H1 (cell line): ENCODE measurements around the gene GABRB2. TPM values are rescaled to one million over a fixed set of nuclear protein-coding genes. Genes with fewer than 3 reads are reported as not detected.
A peak's percentile ranks its signal among the peaks of the same experiment; 100 is the strongest.

Experiments
- CTCF ChIA-PET: fragments of 300-600 bp; sonication (Branson Sonifier 250); formaldehyde crosslinking; loops from one replicate; lab custom pipeline; 2021; ENCODE audit not compliant: partially characterized antibody; lab: Charles Lee
- POLR2A ChIA-PET: fragments of 300-600 bp; sonication (Branson Sonifier 250); formaldehyde crosslinking; loops from one replicate; lab custom pipeline; 2021; ENCODE audit warnings: inconsistent platforms; ENCODE audit not compliant: partially characterized antibody; lab: Charles Lee
- DNase-seq, 2 experiments: peaks; one replicate each; pipeline versions ENCODE4 v3.0.0 to v3.0.0-alpha.2; 2010 to 2022; ENCODE audit warnings: low spot score in 2 of 2, low read depth in 1 of 2, mixed read lengths in 1 of 2
- FAIRE-seq: peaks from 2 replicates; lab custom pipeline; 2011; peaks lifted over from hg19 to GRCh38; lab: Jason Lieb, UNC
- H2AFZ ChIP-seq: 2 replicates; pipeline ENCODE4 v1.8.1; 2012; ENCODE audit warnings: low read length, inconsistent platforms
- H2AK5ac ChIP-seq: 2 replicates; pipeline ENCODE4 v1.6.1; 2013; ENCODE audit warnings: low read depth, low read length
- H2BK120ac ChIP-seq: replicated peaks from 2 replicates; pipeline ENCODE3; 2013; ENCODE audit warnings: low read depth, low read length, inconsistent platforms
- H2BK12ac ChIP-seq: 2 replicates; pipeline ENCODE4 v1.6.1; 2013; ENCODE audit warnings: low read depth, low read length
- H2BK15ac ChIP-seq: 2 replicates; pipeline ENCODE4 v1.6.1; 2013; ENCODE audit warnings: low read length
- H2BK20ac ChIP-seq: 2 replicates; pipeline ENCODE4 v1.6.1; 2013; ENCODE audit warnings: low read length
- H2BK5ac ChIP-seq: 2 replicates; pipeline ENCODE4 v1.6.1; 2013; ENCODE audit warnings: low read depth, low read length
- H3K14ac ChIP-seq: 2 replicates; pipeline ENCODE4 v1.6.1; 2013; ENCODE audit warnings: inconsistent platforms; ENCODE audit not compliant: insufficient read length
- H3K18ac ChIP-seq: 2 replicates; pipeline ENCODE4 v1.6.1; 2013; ENCODE audit warnings: low read length; ENCODE audit errors: extremely low read depth
- H3K23ac ChIP-seq: 2 replicates; pipeline ENCODE4 v1.6.1; 2013; ENCODE audit warnings: inconsistent platforms; ENCODE audit not compliant: insufficient read length
- H3K23me2 ChIP-seq: 2 replicates; pipeline ENCODE4 v1.6.1; 2013; ENCODE audit warnings: low read depth, low read length
- H3K27ac ChIP-seq: 2 replicates; pipeline ENCODE4 v1.6.1; 2011; ENCODE audit warnings: low read depth, low read length, inconsistent platforms
- H3K27me3 ChIP-seq, 4 experiments: replicated peaks in 1 of 4; 1 replicate in 1 of 4; 2 replicates in 3 of 4; pipeline versions ENCODE4 v1.6.1 to v1.8.1; 2011 to 2013; ENCODE audit warnings: low read length in 3 of 4, mild to moderate bottlenecking in 3 of 4, inconsistent platforms in 2 of 4, mixed read lengths in 2 of 4, moderate library complexity in 1 of 4; ENCODE audit not compliant: control insufficient read depth in 3 of 4, insufficient read depth in 3 of 4; ENCODE audit errors: extremely low read depth in 1 of 4
- H3K36me3 ChIP-seq, 4 experiments: 2 replicates each; pipeline versions ENCODE4 v1.6.1 to v1.8.1; 2011 to 2013; ENCODE audit warnings: mild to moderate bottlenecking in 4 of 4, low read length in 3 of 4, moderate library complexity in 2 of 4, control low read depth in 1 of 4, inconsistent platforms in 1 of 4; ENCODE audit not compliant: insufficient read depth in 4 of 4, control insufficient read depth in 2 of 4
- H3K4ac ChIP-seq: replicated peaks from 2 replicates; pipeline ENCODE3; 2013; ENCODE audit warnings: low read length, low read depth, mixed read lengths, inconsistent platforms; ENCODE audit not compliant: insufficient read length
- H3K4me1 ChIP-seq, 4 experiments: replicated peaks in 1 of 4; 1 replicate in 1 of 4; 2 replicates in 3 of 4; pipeline versions ENCODE4 v1.6.1 to v1.8.1; 2011 to 2013; ENCODE audit warnings: low read length in 3 of 4, inconsistent platforms in 2 of 4, mixed read lengths in 1 of 4; ENCODE audit not compliant: insufficient read depth in 4 of 4, control insufficient read depth in 3 of 4
- H3K4me2 ChIP-seq, 2 experiments: 2 replicates each; pipeline versions ENCODE4 v1.6.1 to v1.8.1; 2011 to 2013; ENCODE audit warnings: low read depth in 2 of 2, low read length in 2 of 2, control low read depth in 1 of 2, inconsistent platforms in 1 of 2, mild to moderate bottlenecking in 1 of 2; ENCODE audit not compliant: insufficient read depth in 1 of 2
- H3K4me3 ChIP-seq, 4 experiments: fragments of 200-600, 300-600 bp in 1 of 4; sonication (generic), shearing (Covaris generic), sonication (Bioruptor Twin) in 1 of 4; 2 replicates each; pipeline versions ENCODE4 v1.5.1 to v1.8.1; 2011 to 2016; ENCODE audit warnings: low read length in 4 of 4, low read depth in 3 of 4, control low read depth in 2 of 4, inconsistent platforms in 2 of 4, mild to moderate bottlenecking in 2 of 4, mixed read lengths in 1 of 4, moderate library complexity in 1 of 4; ENCODE audit not compliant: insufficient read depth in 2 of 4; ENCODE audit errors: extremely low read depth in 1 of 4
- H3K56ac ChIP-seq: replicated peaks from 2 replicates; pipeline ENCODE3; 2013; ENCODE audit warnings: low read depth, mild to moderate bottlenecking, mixed read lengths, low read length, inconsistent platforms; ENCODE audit not compliant: insufficient read length
- H3K79me1 ChIP-seq: 2 replicates; pipeline ENCODE4 v1.6.1; 2013; ENCODE audit warnings: low read depth, low read length, control low read depth
- H3K79me2 ChIP-seq, 2 experiments: 2 replicates each; pipeline versions ENCODE4 v1.6.1 to v1.8.1; 2012 to 2013; ENCODE audit warnings: low read length in 2 of 2, mild to moderate bottlenecking in 2 of 2, inconsistent platforms in 1 of 2; ENCODE audit not compliant: insufficient read depth in 2 of 2, control insufficient read depth in 1 of 2
- H3K9ac ChIP-seq, 4 experiments: replicated peaks in 1 of 4; 1 replicate in 1 of 4; 2 replicates in 3 of 4; pipeline versions ENCODE4 v1.6.1 to v1.8.1; 2011 to 2013; ENCODE audit warnings: low read depth in 3 of 4, low read length in 3 of 4, control low read depth in 2 of 4, mild to moderate bottlenecking in 2 of 4, moderate library complexity in 2 of 4, inconsistent platforms in 1 of 4; ENCODE audit errors: extremely low read depth in 1 of 4
- H3K9me3 ChIP-seq, 2 experiments: 2 replicates each; pipeline versions ENCODE4 v1.6.1 to v1.8.1; 2012 to 2013; ENCODE audit warnings: mild to moderate bottlenecking in 2 of 2, moderate library complexity in 2 of 2, control low read depth in 1 of 2, inconsistent platforms in 1 of 2, low read depth in 1 of 2, low read length in 1 of 2, mixed read lengths in 1 of 2; ENCODE audit not compliant: insufficient read depth in 2 of 2
- H4K20me1 ChIP-seq, 2 experiments: replicated peaks in 1 of 2; 2 replicates each; pipeline versions ENCODE3 to v1.8.1; 2011 to 2013; ENCODE audit warnings: inconsistent platforms in 2 of 2, low read length in 2 of 2, mild to moderate bottlenecking in 1 of 2; ENCODE audit not compliant: insufficient read depth in 2 of 2, control insufficient read depth in 1 of 2
- H4K5ac ChIP-seq: 2 replicates; pipeline ENCODE4 v1.6.1; 2013; ENCODE audit warnings: low read length, low read depth, mixed read lengths, inconsistent platforms; ENCODE audit not compliant: insufficient read length
- H4K8ac ChIP-seq: 2 replicates; pipeline ENCODE4 v1.8.0; 2013; ENCODE audit warnings: mild to moderate bottlenecking, moderate library complexity, low read length, inconsistent platforms; ENCODE audit not compliant: insufficient read depth; ENCODE audit errors: extremely low read depth
- H4K91ac ChIP-seq: replicated peaks from 2 replicates; pipeline ENCODE3; 2013; ENCODE audit warnings: low read length, mixed read lengths, inconsistent platforms; ENCODE audit not compliant: insufficient read length
- FOSL1 ChIP-seq: IDR thresholded peaks from 2 replicates; pipeline ENCODE4 v1.6.1; 2011; ENCODE audit warnings: mild to moderate bottlenecking, low read depth, low read length, moderate library complexity; ENCODE audit not compliant: insufficient read depth
- POLR2A ChIP-seq, 2 experiments: IDR thresholded peaks; 1 replicate in 1 of 2; 2 replicates in 1 of 2; pipeline ENCODE4 v1.6.1; 2011; ENCODE audit warnings: low read depth in 2 of 2, low read length in 2 of 2, mild to moderate bottlenecking in 2 of 2; ENCODE audit errors: control extremely low read depth in 1 of 2
- WGBS, 2 experiments: shearing (Covaris generic) in 1 of 2; methylation state at CpG; one replicate each; pipeline versions ENCODE4 v1.1.6 to v1.1.7; 2013 to 2015; ENCODE audit warnings: low lambda C conversion rate in 2 of 2, mixed read lengths in 2 of 2, inconsistent platforms in 1 of 2, low coverage in 1 of 2, missing lambda C conversion rate in 1 of 2; ENCODE audit not compliant: insufficient replicate concordance in 2 of 2, insufficient coverage in 1 of 2, insufficient read length in 1 of 2; ENCODE audit errors: extremely low coverage in 1 of 2, missing lambda C conversion rate in 1 of 2; 5-methylcytosine and 5-hydroxymethylcytosine counted together
- polyA plus RNA-seq, 7 experiments: library from polyadenylated mRNA; depleted of rRNA in 3 of 7; stranded (reverse) in 5 of 7; unstranded in 2 of 7; fragments of >200 nt in 5 of 7; fragments of 200-250 nt in 2 of 7; gene quantifications; 1 replicate in 5 of 7; 2 replicates in 1 of 7; 4 replicates in 1 of 7; pipeline versions ENCODE4 v1.2.1 to v1.2.3, GENCODE V29; 2011 to 2013; ENCODE audit warnings: missing spikeins in 2 of 7, mixed read lengths in 2 of 7
- total RNA-seq: library from RNA; stranded (reverse); fragmentation: NEBNext Ultra II Directional; extraction: Animal tissue kit (Norgen Biotek cat#: 25700); gene quantifications from 2 replicates; pipeline ENCODE4 v1.2.1, GENCODE V29; 2021

The GABRB2 gene
- total and polyA plus RNA-seq, 2 of the 8 experiments (the other 6 are each of a cell fraction or from before 2014, with no cell fraction given), result 0.54 to 1.9 TPM

DNA sequence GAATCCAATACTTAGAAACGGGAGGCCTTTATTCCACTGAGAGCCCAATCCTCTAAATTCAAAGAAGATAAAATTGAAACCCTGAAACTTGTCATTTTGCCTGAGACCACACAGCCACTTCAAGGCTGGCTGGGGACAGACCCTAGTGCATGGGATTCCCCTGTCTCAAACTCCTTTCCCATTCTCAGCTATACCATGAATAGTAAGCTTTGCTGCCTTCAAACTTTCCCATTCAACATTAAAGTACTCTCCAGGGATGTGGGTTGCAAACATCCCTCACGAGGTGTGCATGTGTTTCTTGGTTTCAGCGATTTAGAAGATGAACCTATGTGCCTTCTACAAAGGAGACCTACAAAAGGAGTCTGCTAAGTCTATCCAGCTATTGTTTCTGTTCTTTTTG, 64.6 kb downstream of the GABRB2 start:
- Histone ChIP-seq H4K20me1 (no peaks in the 10 kb centered on the region), H3K4me1 (no peaks in the 10 kb centered on the region), H2AFZ (0 out of 2 replicates have a peak overlapping the region, but pooled peaks have one; percentile 15), H2BK12ac (no peak overlapping the region), H3K79me2 (no peaks in the 10 kb centered on the region), H3K4me2 (no peak overlapping the region), H2BK5ac (no peak overlapping the region), H3K27ac (no peak overlapping the region), H3K4ac (no peak overlapping the region), H3K23me2 (no peaks in the 10 kb centered on the region), H4K8ac (no peak overlapping the region), H2BK15ac (no peak overlapping the region), H3K56ac (no peak overlapping the region), H4K5ac (no peak overlapping the region), H2AK5ac (no peak overlapping the region), H3K14ac (no peak overlapping the region), H3K36me3 (no peaks in the 10 kb centered on the region), H2BK20ac (no peak overlapping the region), H4K91ac (no peak overlapping the region), H3K23ac (no peak overlapping the region), H3K18ac (no peak overlapping the region), H3K79me1 (no peaks in the 10 kb centered on the region), H3K9me3 (no peaks in the 10 kb centered on the region), H3K4me3 (no peak overlapping the region), H3K27me3 (no peaks in the 10 kb centered on the region), H3K9ac (no peak overlapping the region), H2BK120ac (no peak overlapping the region)
- no peak for FAIRE-seq
- TF ChIP-seq POLR2A (IDR thresholded peaks at IDR 0.05; ENCODE audit: control extremely low read depth in 1 of 2, low read depth in 2 of 2, low read length in 2 of 2), result no peak
- no peak for TF ChIP-seq FOSL1
- ChIA-PET CTCF (no interaction called here), POLR2A (no interaction called here)
- WGBS, 2 experiments, result 98% methylated on average over 3 of the region's 3 CpGs; no CpG with 5 or more reads in 1 of the 2 experiments
- no peak for DNase-seq
